Fibroblast of villous mesenchyme (primary cell): ENCODE measurements around the gene IRF3. TPM values are rescaled to one million over a fixed set of nuclear protein-coding genes. Genes with fewer than 3 reads are reported as not detected.
"Not testable (repeated sequence)": the region's sequence is repeated elsewhere in the genome, so short reads cannot be mapped to it uniquely, and the experiment has no call there.

Experiments used
- DNase-seq: peaks from one replicate; pipeline ENCODE4 v3.0.0-alpha.2; 2010; ENCODE audit warnings: low read depth
- H3K4me3 ChIP-seq: 2 replicates; pipeline ENCODE4 v1.5.1; 2011; ENCODE audit warnings: low read depth, mild to moderate bottlenecking, low read length
- total RNA-seq: library from RNA; depleted of rRNA; stranded (reverse); fragments of >200 nt; gene quantifications from 2 replicates; pipeline ENCODE4 v1.2.3, GENCODE V29; 2012
- TF ChIP-seq, protein P1 (sequence below): IDR thresholded peaks from 2 replicates; pipeline ENCODE4 v1.5.1; 2012; ENCODE audit warnings: low read depth, mild to moderate bottlenecking, low read length; ENCODE audit not compliant: insufficient read depth

The IRF3 gene
- total RNA-seq, 1 donor: 66.5 TPM

DNA sequence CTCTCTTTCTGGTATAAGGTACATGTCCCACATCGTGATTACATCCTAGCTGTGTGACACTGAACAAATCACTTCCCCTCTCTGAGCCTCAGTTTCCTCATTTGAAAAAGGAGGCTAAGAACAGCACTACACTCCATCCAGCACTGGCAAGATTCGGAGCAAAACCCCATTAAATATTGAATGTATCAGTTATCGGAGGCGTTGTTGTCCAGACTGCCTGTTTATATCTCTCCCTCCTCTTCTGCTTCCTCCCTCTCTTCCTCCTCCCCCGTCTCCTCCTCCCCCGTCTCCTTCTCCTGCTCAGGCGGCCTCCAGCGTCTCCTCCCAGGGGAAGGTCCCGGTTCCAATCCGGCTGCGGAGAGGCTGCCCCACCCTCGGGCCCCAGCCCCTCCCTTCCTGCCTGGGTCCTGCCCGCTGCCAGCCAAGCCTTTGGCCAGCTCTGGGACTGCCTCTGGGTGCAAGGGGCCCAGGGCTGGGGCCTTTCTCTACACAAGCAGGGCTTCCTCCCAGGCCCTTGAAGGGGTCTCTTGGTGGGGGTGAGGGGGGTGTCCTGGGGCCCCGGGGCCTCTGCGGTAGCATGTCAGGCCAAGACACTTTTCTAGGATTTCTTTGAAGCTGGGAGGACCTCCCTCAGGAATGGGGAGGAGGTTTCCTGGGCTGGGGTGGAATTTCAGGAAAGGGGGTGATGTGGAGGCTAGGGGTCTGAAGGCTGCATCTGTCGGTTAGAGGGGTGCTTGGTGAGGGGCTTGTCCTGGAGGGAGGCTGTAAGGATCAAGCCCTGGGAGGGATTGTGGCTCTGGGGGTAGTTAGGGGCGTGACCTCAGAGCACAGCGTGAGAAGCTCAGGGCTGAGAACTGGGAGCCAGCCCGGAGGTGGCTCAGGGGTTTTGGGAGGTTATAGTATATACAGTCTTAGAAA is 27.6 kb downstream of the IRF3 start:
- peak; percentile 84 for DNase-seq
- peak overlapping the region; percentile 84 for H3K4me3 ChIP-seq
- TF ChIP-seq, protein P1, sequence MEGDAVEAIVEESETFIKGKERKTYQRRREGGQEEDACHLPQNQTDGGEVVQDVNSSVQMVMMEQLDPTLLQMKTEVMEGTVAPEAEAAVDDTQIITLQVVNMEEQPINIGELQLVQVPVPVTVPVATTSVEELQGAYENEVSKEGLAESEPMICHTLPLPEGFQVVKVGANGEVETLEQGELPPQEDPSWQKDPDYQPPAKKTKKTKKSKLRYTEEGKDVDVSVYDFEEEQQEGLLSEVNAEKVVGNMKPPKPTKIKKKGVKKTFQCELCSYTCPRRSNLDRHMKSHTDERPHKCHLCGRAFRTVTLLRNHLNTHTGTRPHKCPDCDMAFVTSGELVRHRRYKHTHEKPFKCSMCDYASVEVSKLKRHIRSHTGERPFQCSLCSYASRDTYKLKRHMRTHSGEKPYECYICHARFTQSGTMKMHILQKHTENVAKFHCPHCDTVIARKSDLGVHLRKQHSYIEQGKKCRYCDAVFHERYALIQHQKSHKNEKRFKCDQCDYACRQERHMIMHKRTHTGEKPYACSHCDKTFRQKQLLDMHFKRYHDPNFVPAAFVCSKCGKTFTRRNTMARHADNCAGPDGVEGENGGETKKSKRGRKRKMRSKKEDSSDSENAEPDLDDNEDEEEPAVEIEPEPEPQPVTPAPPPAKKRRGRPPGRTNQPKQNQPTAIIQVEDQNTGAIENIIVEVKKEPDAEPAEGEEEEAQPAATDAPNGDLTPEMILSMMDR: no peak

DNA sequence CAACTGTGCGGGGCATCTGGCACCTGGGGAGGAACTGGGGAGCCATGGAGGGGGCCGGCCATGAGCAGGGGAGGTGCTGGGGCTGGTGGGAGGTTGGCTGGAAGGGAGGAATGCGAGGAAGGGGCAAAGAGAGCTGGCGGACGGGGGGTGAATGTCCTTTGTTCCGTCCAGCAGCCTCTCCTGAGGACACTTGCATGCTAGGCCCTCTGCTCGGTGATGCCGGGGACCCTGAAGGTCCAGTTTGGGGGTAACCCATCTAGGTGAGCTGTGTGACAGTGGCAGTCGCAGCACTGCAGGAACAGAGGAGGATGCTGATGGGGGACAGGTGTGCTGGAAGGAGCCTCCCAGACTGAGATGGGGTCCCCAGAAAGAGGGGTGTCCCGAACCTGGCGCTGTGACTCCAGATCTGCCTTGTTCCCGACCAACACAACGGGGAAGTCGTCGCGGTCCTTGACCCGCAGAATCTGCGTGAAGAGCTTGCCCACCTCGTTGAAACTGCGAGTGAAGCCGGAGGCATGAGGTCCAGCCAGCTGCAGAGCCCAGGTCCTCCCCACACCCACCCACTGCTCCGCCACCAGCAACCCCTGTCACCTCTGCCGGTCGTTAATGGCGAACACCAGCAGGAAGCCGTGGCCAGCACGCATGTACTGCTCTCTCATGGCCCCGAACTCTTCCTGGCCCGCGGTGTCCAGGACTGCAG is 29.3 kb downstream of the IRF3 start:
- TF ChIP-seq, protein P1: no peak
- DNase-seq: no peak
- no peak overlapping the region for H3K4me3 ChIP-seq

DNA sequence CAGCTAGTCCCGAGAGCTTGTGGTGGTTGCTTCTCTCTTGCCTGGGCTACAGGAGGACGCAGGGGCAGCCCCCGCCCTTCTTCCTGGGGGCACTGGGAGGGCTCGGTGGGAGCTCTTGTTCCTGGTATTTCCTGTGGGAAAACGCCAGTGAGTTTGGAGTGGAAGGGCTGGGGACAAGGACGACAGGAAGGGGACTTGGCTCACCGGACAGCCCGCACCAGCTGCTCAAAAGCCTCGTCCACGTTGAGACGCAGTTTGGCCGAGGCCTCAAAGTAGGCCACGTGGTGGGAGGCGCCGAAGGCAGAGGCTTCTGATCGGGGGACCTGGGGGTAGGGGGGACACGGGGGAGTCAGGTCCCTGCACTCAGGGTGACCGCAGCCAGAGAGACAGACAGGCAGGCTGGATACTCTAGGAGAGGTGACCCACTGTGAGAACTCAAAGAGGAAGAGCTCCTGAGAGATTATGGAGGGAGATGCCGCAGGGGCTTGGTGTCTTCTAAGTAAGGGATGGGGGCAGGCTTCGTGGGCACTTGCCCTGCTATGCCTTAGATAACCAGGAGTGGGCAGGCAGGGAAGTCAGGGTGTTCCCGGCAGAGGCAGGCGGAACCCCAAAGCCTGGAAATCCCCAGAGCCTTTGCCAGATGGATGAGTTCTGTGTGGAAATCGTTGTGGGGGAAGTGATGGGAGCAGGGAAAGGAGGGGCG is 30.0 kb downstream of the IRF3 start:
- TF ChIP-seq, protein P1: peak; percentile 14
- no peak for DNase-seq
- H3K4me3 ChIP-seq: no peak overlapping the region

DNA sequence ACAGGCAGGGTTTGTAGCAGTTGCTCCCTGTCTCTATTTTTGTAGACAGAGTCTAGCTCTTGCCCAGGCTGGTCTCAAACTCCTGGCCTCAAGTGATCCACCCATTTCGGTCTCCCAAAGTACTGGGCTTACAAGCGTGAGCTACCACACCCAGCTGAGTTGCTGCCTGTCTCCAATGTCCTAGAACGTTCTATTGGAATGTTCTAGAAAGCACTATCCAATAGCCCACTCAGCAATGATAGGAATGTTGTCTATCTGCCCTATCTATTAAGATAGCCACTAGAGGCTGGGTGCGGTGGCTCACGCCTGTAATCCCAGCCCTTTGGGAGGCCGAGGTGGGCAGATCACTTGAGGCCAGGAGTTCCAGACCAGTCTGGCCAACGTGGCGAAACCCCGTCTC is 32.4 kb downstream of the IRF3 start:
- H3K4me3 ChIP-seq: not testable (repeated sequence)
- peak; percentile 36 for DNase-seq

DNA sequence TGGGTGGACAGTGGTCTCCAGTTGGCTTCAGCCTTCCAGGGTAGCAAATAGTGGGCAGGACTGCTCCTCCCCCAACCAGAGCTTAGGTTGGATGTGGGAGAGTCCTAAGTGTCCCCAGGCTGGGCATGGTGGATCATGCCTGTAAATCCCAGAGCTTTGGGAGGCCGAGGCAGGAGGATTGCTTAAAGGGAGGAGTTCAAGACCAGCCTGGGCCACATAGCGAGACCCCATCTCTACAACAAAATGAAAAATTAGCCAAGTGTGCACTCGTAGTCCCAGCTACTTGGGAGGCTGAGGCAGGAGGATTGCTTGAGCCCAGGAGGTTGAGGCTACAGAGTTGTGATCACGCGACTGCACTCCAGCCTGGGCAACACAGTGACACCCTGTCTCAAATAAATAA is 33.1 kb downstream of the IRF3 start:
- H3K4me3 ChIP-seq: no peak overlapping the region
- TF ChIP-seq, protein P1: no peak
- no peak for DNase-seq

DNA sequence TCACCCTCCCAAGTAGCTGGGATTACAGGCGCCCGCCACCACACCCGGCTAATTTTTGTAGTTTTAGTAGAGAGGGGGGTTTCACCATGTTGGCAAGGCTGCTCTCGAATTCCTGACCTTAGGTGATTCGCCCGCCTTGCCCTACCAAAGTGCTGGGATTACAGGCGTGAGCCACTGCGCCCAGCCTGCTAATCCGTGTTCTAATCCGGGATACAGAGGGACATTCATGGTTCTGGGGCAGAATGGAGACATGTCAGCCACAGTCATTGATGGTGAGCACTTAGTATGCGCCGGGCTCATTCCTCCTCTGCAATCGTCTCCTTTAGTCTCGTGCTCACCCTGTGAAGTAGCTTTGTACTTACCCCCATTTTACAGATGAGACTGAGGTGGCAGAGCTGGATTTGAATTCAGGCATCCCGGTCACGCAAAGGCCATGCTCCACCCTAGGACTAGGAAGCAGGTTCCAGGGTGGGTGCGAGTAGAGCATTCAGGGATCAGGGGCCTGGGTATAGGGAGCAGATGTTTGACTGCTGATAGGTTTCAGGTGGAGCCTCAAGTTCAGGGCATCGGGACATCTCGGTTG is 34.0 kb downstream of the IRF3 start:
- H3K4me3 ChIP-seq: no peak overlapping the region
- TF ChIP-seq, protein P1: no peak
- DNase-seq: no peak

DNA sequence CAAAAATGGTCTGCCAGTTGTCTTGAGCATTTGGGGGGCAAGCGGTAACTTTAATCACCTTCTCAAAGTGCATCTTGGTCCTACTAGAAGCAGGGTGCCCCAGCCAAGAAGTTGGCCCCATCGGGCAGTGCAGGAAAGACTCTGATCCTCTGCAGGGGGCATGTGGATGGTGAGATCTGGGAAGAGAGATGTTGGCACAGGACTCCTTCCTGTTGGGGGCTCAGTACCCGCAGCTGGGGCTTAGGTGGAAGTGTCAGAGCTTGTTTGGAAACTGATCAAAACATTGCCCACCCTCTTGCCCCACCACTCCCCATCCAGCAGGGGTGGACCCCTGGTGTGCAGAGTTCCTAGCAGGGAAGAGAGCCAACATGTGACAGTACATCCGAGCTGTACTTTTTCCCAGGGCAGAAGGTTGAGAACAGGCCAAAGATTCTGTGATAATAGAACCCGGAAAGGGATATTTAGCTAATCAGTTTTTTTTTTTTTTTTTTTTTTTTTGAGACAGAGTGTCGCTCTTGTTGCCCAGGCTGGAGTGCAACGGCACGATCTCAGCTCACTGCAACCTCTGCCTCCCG is 34.6 kb downstream of the IRF3 start:
- TF ChIP-seq, protein P1: no peak
- no peak overlapping the region for H3K4me3 ChIP-seq
- DNase-seq: no peak
